Colonic mucosa (tissue), 4 donors: ENCODE data around the gene RNF208. TPM values are rescaled to one million over a fixed set of nuclear protein-coding genes. Genes with fewer than 3 reads are reported as not detected.

Experiments used
- DNase-seq: peaks from one replicate; pipeline ENCODE4 v3.0.0-alpha.2; 2020
- H3K27ac ChIP-seq: fragments of 200-600 bp; one replicate; pipeline ENCODE4 v1.8.0; 2021
- H3K27me3 ChIP-seq: fragments of 200-600 bp; one replicate; pipeline ENCODE4 v1.8.0; 2021
- H3K36me3 ChIP-seq: fragments of 200-600 bp; one replicate; pipeline ENCODE4 v1.8.0; 2021
- H3K4me1 ChIP-seq: fragments of 200-600 bp; one replicate; pipeline ENCODE4 v1.8.0; 2021; ENCODE audit warnings: mild to moderate bottlenecking
- H3K4me3 ChIP-seq: fragments of 200-600 bp; one replicate; pipeline ENCODE4 v1.8.0; 2021
- H3K9ac ChIP-seq, 2 donors: one replicate each; pipeline ENCODE4 v1.7.0; 2013; ENCODE audit warnings: control low read depth in 2 of 2, low read depth in 2 of 2, low read length in 2 of 2
- H3K9me3 ChIP-seq: fragments of 200-600 bp; one replicate; pipeline ENCODE4 v1.8.0; 2021
- CTCF ChIP-seq: fragments of 200-600 bp; IDR thresholded peaks from one replicate; pipeline ENCODE4 v1.8.0; 2022; ENCODE audit warnings: antibody characterized with exemption, mild to moderate bottlenecking
- intact Hi-C: fragments of 100-400 bp; cut with DNase I; formaldehyde crosslinking; loops from one replicate; pipeline ENCODE4 v1.14.1; 2022
- total RNA-seq, 2 donors: library from RNA; stranded (reverse); fragmentation: NEBNext Ultra II Directional in 1 of 2; extraction: Animal tissue kit (Norgen Biotek cat#: 25700) in 1 of 2; gene quantifications; one replicate each; pipeline ENCODE4 v1.2.1, GENCODE V29; 2021
- donor health status: healthy.
- donor health status: DM: no; HTN: no; CAD: no.
- donor health status: DM: no; HTN: no; CAD: no.

RNF208 gene
- total RNA-seq, 2 donors from 2014 or later, result 6.5 to 9.3 TPM

GRCh38 chr9:137236936-137237421 is 14.9 kb upstream of the RNF208 start:
- peak overlapping the region in 1 of 2 donors; percentile 77 for H3K9ac ChIP-seq
- H3K4me3 ChIP-seq, result no peak overlapping the region
- intact Hi-C loops, result no loop called here
- peaks cover 24% of the 10 kb centered on the region for H3K27me3 ChIP-seq
- DNase-seq, result no peak
- H3K4me1 ChIP-seq, result peaks cover 23% of the 10 kb centered on the region
- H3K36me3 ChIP-seq, result no peaks in the 10 kb centered on the region
- H3K27ac ChIP-seq, result peak overlapping the region; percentile 54
- TF ChIP-seq CTCF, result no peak
- H3K9me3 ChIP-seq, result no peaks in the 10 kb centered on the region

GRCh38 chr9:137236238-137236935 is 14.3 kb upstream of the RNF208 start:
- Histone ChIP-seq H3K36me3 (no peaks in the 10 kb centered on the region), H3K27me3 (peaks cover 24% of the 10 kb centered on the region), H3K4me1 (peaks cover 23% of the 10 kb centered on the region), H3K9ac (peak overlapping the region; percentile 29 to 77), H3K4me3 (no peak overlapping the region), H3K27ac (no peak overlapping the region), H3K9me3 (no peaks in the 10 kb centered on the region)
- intact Hi-C loops, result no loop called here
- DNase-seq, result peak; percentile 93
- peak; percentile 100 for TF ChIP-seq CTCF

GRCh38 chr9:137235424-137236237 is 13.6 kb upstream of the RNF208 start:
- DNase-seq, result no peak
- Histone ChIP-seq H3K9me3 (no peaks in the 10 kb centered on the region), H3K4me3 (no peak overlapping the region), H3K4me1 (peaks cover 23% of the 10 kb centered on the region), H3K36me3 (no peaks in the 10 kb centered on the region), H3K27ac (no peak overlapping the region), H3K9ac (peak overlapping the region in 1 of 2 donors; percentile 77), H3K27me3 (peaks cover 24% of the 10 kb centered on the region)
- intact Hi-C loops, result no loop called here
- no peak for TF ChIP-seq CTCF

- Histone ChIP-seq H3K27me3 (peaks cover 28% of the 10 kb centered on the region), H3K4me1 (peaks cover 26% of the 10 kb centered on the region), H3K36me3 (no peaks in the 10 kb centered on the region), H3K9me3 (no peaks in the 10 kb centered on the region), H3K9ac (no peak overlapping the region), H3K4me3 (no peak overlapping the region), H3K27ac (no peak overlapping the region)
- intact Hi-C loops, result no loop called here
- no peak for DNase-seq
- TF ChIP-seq CTCF, result no peak
These were observed 12.9 kb upstream of the RNF208 start for GRCh38 chr9:137234758-137235423.

- no peaks in the 10 kb centered on the region for H3K36me3 ChIP-seq
- H3K27ac ChIP-seq, result no peak overlapping the region
- H3K9me3 ChIP-seq, result no peaks in the 10 kb centered on the region
- peaks cover 35% of the 10 kb centered on the region for H3K27me3 ChIP-seq
- DNase-seq, result no peak
- H3K4me3 ChIP-seq, result no peak overlapping the region
- intact Hi-C loops, result no loop called here
- no peak overlapping the region for H3K9ac ChIP-seq
- TF ChIP-seq CTCF, result no peak
- peaks cover 27% of the 10 kb centered on the region for H3K4me1 ChIP-seq
These were observed 12.1 kb upstream of the RNF208 start for GRCh38 chr9:137234055-137234697.
